NCI-H2107 (cell line): Measurements from ENCODE around the gene SPINT2.

Experiments used
- DNase-seq: peaks from one replicate; lab custom pipeline; 2025; lab: John Stamatoyannopoulos, UW

Gene SPINT2

DNA sequence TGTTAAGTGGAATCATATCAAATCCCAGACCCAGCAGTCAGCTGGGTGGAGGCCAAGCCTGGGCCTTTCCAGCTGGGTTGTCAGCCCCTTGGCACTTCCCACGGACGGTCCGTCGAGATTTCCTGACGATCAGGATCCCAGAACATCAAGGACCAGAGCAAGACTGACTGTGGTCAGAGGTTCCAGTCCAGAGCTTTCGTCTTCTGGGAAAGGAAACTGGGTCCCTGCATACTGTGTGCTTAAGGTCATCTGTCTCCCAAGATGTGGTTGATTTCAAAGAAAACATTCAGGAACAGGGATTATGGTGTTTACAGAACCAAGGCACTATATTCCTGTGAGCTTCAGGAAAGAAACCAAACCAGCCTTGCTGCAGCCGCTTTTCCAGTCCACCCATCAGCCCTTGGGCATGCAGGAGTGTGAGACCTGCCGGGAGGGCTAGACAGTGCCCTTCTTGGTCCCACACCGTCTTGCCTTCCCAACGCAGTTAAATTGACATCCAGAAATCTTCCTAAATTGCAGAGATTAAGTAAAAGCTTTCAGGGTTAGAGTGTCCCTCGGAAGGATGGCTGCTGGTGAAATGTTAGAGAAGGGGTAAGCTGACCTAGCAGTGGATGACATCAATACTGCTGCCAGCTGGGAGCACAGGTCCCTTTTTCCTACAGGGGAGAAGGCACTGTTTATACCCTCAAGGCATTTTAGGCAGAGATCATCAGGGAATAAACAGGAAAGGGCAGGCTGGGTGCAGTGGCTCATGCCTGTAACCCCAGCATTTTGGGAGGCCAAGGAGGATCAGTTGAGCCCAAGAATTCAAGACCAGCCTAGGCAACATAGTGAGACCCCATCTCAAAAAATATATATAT, 34.7 kb downstream of the SPINT2 start:
- no peak for DNase-seq

DNA sequence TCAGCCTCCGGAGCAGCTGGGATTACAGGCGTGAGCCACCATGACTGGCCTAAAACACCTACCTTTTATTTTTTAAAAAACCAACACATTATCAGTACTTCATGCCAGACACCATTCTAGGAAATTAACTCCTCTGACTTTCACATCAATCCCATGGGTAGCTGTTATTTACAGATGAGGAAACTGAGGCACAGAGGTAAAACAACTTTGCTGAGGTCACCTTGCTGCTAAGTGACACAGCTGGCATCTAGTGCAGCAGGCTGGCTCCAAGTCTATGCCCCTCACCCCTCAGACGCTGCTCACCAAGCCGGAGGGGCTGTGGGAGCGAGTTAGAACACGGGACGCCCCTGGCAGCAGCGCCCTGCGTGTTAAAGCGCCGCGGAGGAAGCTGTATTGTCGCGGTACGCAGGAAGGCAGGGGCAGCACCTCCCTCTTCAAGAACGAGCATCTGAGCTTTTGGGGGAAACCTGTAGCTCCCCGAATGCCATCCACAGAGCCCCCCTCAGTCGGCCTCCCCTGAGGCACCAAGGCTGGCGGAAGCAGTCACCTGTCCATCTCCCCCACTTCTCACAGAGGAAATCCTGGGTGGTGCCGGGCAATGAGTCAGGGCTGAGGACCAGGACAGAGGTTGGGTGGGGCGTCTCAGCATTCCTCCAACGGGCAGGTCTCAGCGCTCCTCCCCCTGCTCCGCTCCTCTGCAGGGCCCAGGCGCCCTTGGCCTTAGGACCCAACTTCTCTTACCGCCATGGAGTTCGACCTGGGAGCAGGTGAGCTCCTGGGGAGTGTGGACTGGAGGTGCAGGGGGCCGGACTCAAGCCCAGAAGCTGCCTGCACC, 39.4 kb downstream of the SPINT2 start, which contains the start of gene C19orf33:
C19orf33 (plus strand) TSS at position 735 of the 835 bp plus-strand sequence; CDS start at position 746, 11 bp downstream.
- DNase-seq = no peak

DNA sequence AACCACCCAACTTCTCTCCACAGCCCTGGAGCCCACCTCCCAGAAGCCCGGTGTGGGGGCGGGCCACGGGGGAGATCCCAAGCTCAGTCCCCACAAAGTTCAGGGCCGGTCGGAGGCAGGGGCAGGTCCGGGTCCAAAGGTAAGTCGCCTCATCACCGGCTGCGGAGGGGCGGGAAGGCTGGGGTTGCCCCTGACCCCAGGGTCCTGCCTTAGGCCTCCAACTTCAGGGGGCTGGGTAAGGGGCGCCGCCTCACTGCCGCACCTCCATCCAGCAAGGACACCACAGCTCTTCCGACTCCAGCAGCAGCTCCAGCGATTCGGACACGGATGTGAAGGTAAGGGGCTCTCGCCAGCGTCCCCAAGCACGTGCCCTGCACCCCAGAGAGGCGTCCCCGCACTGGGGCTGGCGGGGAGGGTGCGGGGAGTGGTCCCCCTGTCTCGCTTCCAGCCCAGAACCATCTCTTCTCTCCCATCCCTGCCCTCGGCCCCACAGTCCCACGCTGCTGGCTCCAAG, 40.0 kb downstream of the SPINT2 start:
- DNase-seq = no peak

DNA sequence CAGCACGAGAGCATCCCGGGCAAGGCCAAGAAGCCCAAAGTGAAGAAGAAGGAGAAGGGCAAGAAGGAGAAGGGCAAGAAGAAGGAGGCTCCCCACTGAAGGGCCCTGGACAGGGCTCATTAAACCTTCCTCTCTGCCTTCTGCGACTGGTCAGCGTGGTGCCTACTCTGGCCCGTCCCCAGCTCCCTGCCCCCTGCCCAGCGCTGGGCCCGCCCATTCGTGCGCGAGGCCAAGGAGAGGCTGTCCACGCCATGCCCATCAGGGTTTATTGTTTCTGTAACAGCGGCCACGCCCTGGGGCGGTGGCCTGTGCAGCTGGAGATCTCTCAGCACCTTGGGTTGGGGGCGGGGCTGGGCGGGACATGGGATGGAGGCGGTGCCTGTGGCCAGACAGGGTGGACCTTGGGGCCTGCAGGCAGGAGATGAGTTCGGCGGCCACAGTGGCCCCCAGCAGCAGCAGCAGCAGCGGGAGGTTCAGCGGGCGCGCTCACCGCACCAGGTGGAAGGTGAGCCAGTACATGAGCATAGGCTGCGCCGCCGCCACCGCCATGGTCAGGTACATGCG, 40.6 kb downstream of the SPINT2 start:
- no peak for DNase-seq

DNA sequence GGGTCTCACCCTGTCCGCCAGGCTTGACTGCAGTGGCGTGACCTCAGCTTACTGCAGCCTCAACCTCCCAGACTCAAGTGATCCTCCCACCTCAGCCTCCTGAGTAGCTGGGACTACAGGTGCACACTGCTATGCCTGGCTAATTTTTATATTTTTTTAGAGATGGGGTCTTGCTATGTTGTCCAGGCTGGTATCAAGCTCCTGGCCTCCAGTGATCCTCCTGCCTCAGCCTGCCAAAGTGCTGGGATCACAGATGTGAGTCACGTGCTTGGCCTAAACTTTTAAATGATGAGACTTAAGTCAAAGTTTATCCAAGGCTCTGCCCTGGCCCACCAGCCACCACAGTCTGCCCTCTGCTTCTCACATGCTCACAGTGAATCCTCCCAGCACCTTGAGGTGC, 41.9 kb downstream of the SPINT2 start:
- no peak for DNase-seq

DNA sequence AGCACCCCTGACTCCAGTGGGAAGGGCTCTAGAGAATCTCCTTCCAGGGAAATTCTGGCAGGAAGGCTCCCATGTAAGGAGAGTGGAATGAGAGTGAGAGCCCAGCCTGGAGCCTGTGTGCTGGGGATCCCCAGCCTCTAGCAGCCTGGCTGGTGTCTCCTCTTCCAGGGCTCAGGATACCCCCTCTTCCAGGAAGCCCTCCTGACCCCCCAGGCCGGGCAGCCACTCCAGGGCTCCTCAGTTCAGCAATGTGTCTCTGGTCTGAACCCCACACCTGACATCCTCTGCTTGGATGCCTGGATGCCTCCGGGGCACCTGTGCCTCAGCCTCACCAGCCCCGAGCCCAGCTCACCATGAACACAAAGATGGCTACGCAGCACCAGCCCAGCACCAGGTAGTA, 42.7 kb downstream of the SPINT2 start:
- DNase-seq = no peak

DNA sequence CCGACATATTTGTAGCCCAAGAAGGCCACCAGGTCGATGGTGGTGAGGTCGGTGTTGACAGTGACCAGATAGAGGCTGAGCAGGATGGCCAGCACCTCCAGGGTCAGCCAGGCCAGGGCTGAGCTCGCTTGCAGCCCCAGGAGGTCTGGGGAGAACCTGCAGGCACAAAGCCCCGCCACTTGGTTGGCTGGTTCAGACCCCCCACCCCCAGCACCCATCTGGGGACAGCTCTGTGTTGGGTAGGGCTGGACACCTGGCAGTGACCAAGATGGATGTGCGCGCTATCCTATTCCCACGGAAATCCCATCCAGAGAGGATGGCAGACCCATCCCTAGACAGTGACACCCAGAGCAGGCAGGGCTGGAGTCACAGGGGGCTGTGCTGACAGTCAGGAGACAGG, 43.2 kb downstream of the SPINT2 start:
- DNase-seq = no peak

DNA sequence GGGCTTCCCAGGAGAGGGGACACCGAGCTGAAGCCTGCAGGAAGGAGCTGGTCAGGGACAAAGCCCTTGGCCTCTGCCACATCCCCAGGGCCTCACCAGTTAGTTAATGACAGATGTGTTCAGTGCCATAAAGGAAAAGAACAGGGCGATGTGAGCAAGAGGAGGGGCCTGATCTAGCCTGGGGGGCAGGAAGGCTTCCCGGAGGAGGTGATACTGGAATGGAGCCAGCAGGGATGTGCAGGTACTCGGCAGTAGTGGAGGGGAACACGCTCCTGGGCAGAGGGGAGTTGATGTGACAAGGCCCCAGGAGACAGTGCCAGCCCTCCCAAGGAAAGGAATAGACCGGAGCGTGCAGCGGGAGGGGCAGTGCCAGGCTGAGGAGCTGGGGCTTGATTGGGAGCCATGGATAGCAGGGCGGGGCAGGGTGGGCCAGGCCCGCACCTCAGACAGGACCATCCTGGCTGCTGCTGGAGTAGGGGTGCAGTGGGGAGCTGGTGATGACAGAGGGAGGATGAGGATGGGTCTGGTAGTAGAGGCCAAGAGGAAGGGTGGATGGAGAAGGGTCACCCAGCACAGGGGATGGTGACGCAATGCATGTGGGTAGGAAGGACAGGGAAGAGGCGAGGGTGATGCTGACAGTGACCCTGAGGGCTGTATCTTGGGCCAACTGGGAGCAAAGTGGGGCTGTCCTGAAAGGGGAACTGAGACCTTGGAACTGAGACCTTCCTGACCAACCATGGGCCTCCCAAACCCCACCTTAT, 43.8 kb downstream of the SPINT2 start:
- no peak for DNase-seq

DNA sequence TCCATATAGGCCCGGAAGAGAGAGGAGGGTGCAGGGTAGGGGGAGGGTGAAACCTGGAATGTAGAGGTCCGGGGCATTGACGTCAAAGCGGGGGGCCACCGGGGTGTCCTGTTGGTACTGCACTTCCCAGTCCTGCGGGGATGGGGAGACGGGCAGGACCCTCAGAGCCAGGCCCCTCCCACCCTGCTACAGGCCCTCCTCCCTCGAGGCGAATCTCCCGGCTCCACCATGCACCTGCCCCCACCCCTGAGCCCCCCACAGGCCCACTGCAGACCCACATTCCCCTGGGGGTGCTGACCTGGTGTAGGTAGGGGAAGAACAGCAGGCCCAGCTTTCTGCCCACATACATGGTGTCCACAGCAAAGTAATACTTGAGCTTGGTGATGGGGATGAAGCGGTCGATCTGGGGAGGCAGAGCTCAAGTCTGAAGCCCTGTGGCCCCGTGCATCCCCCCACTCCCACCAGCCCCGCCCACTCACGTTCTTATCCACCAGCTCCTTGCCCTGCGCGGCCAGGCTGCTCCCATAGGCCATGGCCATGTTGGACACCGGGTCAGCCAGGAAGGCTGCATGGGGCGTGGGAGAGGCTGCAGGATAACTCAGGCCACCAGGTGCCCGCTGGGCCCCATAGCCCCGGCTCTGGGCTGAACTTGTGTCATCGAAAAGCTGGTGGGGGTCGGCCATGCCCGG, 44.7 kb downstream of the SPINT2 start:
- no peak for DNase-seq

DNA sequence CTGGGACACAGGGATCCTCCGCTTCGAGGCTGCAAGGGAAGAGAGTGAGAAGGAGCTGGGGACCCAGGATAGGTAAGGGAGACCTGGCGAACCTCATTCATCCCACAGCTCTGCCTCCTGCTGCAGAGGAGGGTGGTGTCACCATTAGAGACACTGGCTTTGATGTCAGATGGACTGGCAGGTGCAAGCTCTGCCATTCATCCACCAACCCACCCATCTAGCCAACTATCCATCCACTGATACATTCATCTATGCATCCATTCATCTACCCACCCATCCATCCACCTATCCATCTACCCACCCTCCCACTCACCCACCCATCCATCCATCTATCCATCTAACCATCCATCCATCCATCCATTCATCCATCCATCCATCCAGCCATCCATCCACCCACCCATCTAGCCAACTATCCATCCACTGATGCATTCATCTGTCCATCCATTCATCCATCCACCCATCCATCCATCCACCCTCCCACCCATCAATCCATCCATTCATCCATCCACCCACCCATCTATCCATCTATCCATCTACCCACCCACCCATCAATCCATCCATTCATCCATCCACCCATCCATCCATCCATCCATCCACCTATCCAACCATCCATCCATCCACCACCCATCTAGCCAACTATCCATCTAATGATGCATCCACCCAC, 45.4 kb downstream of the SPINT2 start:
- DNase-seq = no peak

DNA sequence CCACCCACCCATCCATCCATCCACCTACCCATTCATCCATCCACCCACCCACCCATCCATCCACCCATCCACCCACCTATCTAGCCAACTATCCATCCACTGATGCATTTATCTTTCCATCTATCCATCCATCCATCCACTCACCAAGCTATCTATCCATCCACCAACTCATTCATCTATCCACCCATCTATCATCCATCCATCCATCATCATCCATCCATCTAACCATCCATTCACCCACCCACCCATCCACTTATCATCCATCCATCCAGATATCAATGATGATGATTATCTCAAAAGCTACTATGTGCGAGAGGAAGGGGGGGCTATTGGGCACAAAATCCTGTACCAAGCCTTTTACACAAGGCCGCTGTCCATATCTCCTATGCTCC, 45.9 kb downstream of the SPINT2 start:
- no peak for DNase-seq

DNA sequence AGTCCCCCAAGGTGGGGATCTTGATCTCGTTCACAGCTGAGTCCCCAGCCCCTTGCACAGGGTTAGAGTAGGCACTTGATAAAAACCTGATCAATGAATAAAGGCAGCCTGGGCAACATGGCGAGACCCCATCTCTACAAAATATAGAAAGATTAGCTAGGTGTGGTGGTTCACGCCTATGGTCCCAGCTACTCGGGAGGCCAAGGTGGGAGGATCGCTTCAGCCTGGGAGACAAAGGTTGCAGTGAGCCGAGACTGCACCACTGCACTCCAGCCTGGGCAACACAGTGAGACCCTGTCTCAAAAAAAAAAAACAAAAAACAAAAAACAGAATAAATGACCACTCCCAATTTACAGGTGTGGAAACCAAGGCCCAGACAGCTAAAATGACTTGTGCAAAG, 46.6 kb downstream of the SPINT2 start:
- DNase-seq = no peak

DNA sequence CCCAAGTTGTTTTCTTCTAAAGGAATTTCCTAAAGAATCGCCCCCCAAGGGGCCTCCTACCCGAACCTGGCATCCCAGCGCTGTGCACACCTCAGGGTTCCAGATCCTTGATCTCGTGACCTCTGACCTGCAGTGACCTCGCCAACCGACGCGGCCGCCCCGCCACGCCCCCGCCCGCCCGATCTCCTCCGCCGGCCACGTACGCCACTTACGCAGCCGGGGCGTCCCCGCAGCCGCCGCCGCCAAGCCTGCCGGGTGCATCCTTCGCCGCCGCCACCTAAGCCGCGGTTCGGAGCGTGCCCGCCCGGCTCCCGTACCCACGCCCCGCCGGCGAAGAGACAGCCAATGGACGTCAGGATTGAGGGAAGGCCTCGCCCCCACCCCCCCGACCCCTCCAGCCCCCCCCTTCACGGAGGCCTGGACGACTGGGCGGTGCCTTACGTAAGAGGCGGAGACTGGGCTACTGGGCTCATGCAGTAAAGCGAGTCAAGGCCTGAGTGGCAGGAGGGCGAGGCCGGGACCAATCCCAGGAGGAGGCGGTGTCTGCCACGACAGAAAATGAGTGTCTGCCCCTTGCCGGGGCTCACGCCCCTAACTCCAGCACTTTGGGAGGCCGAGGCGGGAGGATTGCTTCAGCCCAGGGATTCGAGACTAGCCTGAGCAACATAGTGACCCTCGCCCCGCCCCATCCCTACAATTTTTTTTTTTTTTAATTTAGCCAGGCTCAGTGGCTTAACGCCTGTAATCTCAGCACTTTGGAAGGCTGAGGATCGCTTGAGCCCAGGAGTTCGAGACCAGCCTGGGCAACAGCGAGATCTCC, 51.5 kb downstream of the SPINT2 start, which contains the start of gene YIF1B:
YIF1B (minus strand) TSS at position 291 of the 820 bp plus-strand sequence; CDS start at position 261, 30 bp downstream.
- peak; percentile 93 for DNase-seq

DNA sequence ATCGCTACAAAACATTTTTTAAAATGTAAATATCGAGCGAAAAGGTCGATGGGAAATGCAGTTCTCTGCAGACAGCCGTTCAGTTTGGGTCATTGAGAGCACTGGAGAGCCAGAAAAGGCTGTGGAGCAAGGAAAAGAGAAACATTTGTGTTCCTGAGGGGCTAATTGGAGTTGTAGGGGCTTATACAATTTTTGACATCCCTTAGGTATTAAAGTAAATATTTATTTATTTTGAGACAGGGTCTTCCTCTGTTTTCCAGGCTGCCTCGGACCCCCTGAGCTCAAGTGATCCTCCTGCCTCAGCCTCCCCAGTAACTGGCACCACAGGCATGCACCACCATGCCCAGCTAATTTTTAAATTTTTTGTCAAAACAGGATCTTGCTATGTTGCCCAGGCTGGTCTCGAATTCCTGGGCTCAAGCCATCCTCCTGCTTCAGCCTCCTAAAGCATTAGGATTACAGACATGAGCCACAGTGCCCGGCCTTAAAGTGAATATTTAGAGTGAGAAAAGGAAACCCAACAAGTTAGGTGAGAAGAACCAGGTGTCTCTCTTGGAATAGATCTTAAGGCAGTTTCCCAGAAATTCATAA, 52.2 kb downstream of the SPINT2 start:
- no peak for DNase-seq

DNA sequence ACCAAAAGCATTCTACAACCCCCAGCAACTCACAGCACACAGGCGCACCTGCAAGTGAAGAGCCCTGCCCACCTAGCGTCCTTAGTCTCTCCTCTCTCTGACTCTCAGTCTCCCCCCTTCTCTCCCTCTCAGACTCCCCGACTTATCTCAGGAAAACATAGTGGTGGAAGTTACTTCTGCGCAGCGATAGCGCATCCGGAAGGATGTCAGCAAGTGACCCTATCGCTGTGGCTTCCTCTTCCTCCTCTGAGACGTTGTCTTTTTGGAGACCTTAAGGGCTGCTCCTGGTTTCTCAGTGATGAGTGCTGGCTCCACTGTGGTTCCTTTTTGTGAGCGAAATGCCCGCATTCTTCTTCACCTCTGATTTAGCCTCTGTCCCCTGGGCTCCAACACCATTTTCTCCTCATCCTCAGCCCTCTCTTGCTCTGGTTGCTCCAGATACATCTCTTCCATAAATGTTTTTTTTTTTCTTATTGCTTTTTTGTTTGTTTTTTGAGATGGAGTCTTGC, 52.8 kb downstream of the SPINT2 start:
- DNase-seq = no peak

DNA sequence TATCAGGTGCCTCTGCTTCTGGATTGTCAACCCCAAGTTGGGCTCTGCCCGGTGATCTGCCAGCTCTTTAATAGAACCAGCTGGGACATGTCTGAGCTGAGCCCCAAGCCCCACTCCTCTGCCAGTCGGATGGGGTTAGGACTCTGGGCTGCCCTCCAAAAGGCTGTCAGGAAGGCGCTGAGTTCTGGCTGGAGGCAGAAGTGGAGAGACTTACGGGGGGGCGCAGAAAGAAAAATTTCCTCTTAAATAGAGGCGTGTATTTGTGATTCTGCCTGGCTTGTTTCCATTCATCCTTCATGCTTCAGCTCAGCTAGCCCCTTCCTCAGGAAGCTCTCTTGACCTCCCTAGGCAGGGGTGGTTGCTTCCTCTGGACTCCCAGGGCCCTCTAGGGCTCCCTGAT, 54.3 kb downstream of the SPINT2 start:
- no peak for DNase-seq

DNA sequence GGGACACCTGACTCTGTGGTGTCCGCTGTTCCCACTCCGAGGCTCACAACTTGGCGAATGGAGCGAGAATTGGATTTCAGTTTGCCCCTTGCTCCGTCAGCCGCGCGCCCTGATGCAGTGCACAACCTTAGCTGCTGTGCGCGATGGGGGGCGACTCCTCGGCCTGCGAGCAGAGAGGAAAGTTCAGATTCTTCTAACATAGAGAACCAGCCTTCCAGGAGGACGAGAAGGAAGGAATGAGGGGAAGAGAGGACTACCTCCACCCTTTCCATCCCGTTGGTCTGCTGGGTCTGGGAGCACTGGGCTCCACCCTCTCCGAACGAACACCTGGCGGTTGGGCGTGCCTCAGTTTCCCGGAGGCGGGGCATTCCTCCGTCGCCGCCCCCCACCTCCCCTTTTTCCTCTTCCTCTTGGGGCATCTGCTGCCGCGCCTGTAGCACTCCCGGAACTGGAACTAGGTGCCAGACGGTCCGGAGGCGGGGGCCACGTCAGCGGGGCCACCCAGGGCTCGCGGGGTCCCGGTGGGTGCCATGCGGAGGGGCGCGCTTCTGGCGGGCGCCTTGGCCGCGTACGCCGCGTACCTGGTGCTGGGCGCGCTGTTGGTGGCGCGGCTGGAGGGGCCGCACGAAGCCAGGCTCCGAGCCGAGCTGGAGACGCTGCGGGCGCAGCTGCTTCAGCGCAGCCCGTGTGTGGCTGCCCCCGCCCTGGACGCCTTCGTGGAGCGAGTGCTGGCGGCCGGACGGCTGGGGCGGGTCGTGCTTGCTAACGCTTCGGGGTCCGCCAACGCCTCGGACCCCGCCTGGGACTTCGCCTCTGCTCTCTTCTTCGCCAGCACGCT, 55.3 kb downstream of the SPINT2 start, which contains the start of gene KCNK6:
KCNK6 (plus strand) TSS at position 425 of the 838 bp plus-strand sequence; CDS start at position 531, 106 bp downstream.
- no peak for DNase-seq

DNA sequence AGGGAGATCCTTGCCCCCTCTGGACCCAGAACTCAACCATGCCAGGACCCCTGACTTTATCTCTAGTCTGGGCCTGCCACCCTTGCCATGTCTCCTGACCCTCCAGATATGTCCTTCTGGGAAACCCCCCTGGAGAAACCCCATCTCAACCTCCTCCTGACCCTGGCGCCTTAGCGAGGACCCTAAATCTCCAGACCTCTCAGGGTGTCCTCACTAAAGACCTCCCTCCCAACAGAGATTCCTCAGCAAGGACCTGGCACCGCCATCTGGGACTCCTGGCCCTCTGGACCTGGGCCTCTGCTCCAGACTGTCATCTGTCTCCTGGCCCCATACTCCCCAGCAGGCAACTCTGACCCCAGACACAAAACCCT, 56.6 kb downstream of the SPINT2 start:
- DNase-seq = no peak
